Fibroblast of mammary gland (primary cell): ENCODE results near the gene DOCK1.

ENCODE experiments used
- DNase-seq: peaks from one replicate; pipeline ENCODE4 v3.0.0-alpha.2; 2010; ENCODE audit warnings: low read depth
- H3K4me3 ChIP-seq: 2 replicates; pipeline ENCODE4 v1.5.1; 2011; ENCODE audit warnings: low read depth, mild to moderate bottlenecking, low read length, moderate library complexity; ENCODE audit not compliant: control insufficient read depth
- CTCF ChIP-seq: conservative IDR thresholded peaks from 2 replicates; pipeline ENCODE4 v1.5.1; 2011; ENCODE audit warnings: low read depth, low read length, inconsistent platforms; ENCODE audit not compliant: control insufficient read depth, insufficient read depth

Gene DOCK1

GRCh38 chr10:126950401-126951105 lies 45.3 kb downstream of the DOCK1 start:
- TF ChIP-seq CTCF, result no peak
- DNase-seq, result no peak
- no peak overlapping the region for H3K4me3 ChIP-seq

GRCh38 chr10:126953886-126954285 lies 48.7 kb downstream of the DOCK1 start:
- no peak overlapping the region for H3K4me3 ChIP-seq
- TF ChIP-seq CTCF, result no peak
- DNase-seq, result no peak

- no peak overlapping the region for H3K4me3 ChIP-seq
- no peak for TF ChIP-seq CTCF
- DNase-seq, result no peak
Observed at GRCh38 chr10:126955396-126955795, 50.2 kb downstream of the DOCK1 start.

- no peak for DNase-seq
- no peak overlapping the region for H3K4me3 ChIP-seq
- TF ChIP-seq CTCF, result no peak
Observed at GRCh38 chr10:126955934-126956711, 50.9 kb downstream of the DOCK1 start.

- DNase-seq, result no peak
- no peak for TF ChIP-seq CTCF
- H3K4me3 ChIP-seq, result no peak overlapping the region
Observed at GRCh38 chr10:126956712-126957108, 51.5 kb downstream of the DOCK1 start.

- TF ChIP-seq CTCF, result no peak
- DNase-seq, result no peak
- no peak overlapping the region for H3K4me3 ChIP-seq
Observed at GRCh38 chr10:126957111-126957510, 51.9 kb downstream of the DOCK1 start.
